Lower lobe of right lung (tissue), 2 donors: ENCODE results near the gene TNFRSF13B. TPM values are rescaled to one million over a fixed set of nuclear protein-coding genes. Genes with fewer than 3 reads are reported as not detected.
"Not testable (repeated sequence)": the region's sequence is repeated elsewhere in the genome, so short reads cannot be mapped to it uniquely, and the experiment has no call there.

Experiments used
- ATAC-seq, 2 donors: fragments of 200-7000 bp; cut with Tn5 transposase; one replicate each; pipeline ENCODE4 v1.9.1; 2020 to 2022; ENCODE audit warnings: mild to moderate bottlenecking in 2 of 2, moderate library complexity in 2 of 2
- DNase-seq: peaks from one replicate; pipeline ENCODE4 v3.0.0-alpha.2; 2020
- H3K27ac ChIP-seq: fragments of 200-600 bp; one replicate; pipeline ENCODE4 v1.8.0; 2022
- H3K27me3 ChIP-seq: fragments of 200-600 bp; one replicate; pipeline ENCODE4 v1.8.0; 2022; ENCODE audit warnings: low read depth
- H3K36me3 ChIP-seq: fragments of 200-600 bp; one replicate; pipeline ENCODE4 v1.8.0; 2022; ENCODE audit warnings: mild to moderate bottlenecking
- H3K4me1 ChIP-seq: fragments of 200-600 bp; one replicate; pipeline ENCODE4 v1.8.0; 2022
- H3K4me3 ChIP-seq: fragments of 200-600 bp; one replicate; pipeline ENCODE4 v1.8.0; 2022; ENCODE audit warnings: mild to moderate bottlenecking
- H3K9me3 ChIP-seq: fragments of 200-600 bp; one replicate; pipeline ENCODE4 v1.8.0; 2022
- intact Hi-C: fragments of 100-400 bp; cut with DNase I; formaldehyde crosslinking; loops from one replicate; pipeline ENCODE4 v1.11.0; 2022
- total RNA-seq: library from RNA; stranded (reverse); fragmentation: NEBNext Ultra II Directional; extraction: Animal tissue kit (Norgen Biotek cat#: 25700); gene quantifications from one replicate; pipeline ENCODE4 v1.2.1, GENCODE V29; 2021
- TF ChIP-seq, protein P1 (sequence below): fragments of 200-600 bp; IDR thresholded peaks from one replicate; pipeline ENCODE4 v1.8.0; 2022; ENCODE audit warnings: antibody characterized with exemption, mild to moderate bottlenecking
- donor health status: DM: no; HTN: yes; CAD: no; lungs with severe emphysema.

Gene TNFRSF13B
- total RNA-seq, 1 donor from 2014 or later: 0.27 TPM

DNA sequence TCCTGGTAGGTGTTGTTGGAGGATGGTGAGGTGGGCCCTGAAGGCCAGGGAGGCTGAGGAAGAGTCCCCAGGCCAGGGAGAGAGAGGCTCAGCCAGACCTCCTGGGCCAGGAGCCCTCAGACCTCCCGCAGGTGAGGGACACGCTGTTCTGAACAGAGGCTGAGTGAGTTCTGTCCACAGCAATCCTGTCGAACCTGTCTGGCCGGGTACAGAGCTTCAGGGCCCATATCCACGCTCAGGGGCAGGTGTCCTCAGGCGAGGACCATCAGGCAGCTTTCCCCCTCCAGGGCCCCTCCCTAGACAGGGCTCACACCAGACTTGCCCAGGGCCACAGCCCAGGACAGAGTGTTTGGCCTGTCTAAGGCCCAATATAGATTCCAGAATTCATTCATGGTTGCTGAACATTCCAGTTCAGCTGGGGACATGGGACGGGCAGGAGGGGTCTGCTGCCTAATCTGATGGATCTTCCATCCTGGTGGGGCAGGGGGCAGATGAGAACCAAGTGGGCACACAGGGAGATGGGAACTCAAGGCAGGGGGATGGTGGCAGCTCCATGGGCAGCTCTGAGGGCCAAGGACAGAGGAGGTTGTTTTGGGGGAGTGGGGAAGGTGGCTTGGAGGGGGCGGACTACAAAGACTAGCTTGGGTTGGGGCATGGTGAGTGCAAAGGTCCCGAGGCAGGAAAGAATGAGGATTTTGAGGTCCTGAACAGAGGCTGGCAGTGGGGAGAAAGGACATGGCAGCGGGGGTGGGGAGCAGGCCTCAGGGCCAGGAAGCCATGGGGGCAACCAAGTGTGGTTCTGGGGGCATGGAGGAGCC, 46.9 kb upstream of the TNFRSF13B start:
- peaks cover 47% of the 10 kb centered on the region for H3K4me1 ChIP-seq
- H3K36me3 ChIP-seq: no peaks in the 10 kb centered on the region
- no peak overlapping the region for H3K4me3 ChIP-seq
- TF ChIP-seq, protein P1, sequence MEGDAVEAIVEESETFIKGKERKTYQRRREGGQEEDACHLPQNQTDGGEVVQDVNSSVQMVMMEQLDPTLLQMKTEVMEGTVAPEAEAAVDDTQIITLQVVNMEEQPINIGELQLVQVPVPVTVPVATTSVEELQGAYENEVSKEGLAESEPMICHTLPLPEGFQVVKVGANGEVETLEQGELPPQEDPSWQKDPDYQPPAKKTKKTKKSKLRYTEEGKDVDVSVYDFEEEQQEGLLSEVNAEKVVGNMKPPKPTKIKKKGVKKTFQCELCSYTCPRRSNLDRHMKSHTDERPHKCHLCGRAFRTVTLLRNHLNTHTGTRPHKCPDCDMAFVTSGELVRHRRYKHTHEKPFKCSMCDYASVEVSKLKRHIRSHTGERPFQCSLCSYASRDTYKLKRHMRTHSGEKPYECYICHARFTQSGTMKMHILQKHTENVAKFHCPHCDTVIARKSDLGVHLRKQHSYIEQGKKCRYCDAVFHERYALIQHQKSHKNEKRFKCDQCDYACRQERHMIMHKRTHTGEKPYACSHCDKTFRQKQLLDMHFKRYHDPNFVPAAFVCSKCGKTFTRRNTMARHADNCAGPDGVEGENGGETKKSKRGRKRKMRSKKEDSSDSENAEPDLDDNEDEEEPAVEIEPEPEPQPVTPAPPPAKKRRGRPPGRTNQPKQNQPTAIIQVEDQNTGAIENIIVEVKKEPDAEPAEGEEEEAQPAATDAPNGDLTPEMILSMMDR: no peak
- DNase-seq: peak; percentile 91
- H3K9me3 ChIP-seq: no peaks in the 10 kb centered on the region
- intact Hi-C loops: no loop called here
- no peaks in the 10 kb centered on the region for H3K27me3 ChIP-seq
- ATAC-seq: peak; percentile 86 to 90
- peak overlapping the region; percentile 75 for H3K27ac ChIP-seq

DNA sequence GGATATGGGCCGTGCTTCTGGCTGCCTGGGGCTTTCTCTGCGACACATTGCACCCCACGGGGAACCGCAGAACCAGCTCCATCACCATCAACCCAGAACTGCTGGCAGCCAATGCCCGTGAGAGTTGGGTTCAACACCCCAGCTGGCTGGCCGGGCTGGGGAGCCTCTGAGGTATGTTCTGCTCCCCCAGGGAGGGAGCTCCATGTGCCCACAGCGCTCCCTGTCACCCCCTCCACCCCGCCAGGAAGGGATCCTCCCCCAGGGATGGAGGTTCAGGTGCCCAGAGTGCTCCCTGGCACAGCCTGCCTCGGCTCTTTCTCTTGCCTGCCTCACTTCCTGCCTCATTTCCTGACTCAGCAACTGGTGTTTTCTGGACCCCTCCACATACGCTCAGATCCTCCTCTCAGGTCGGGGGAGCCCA, 46.1 kb upstream of the TNFRSF13B start:
- ATAC-seq (no peak), DNase-seq (no peak)
- peaks cover 47% of the 10 kb centered on the region for H3K4me1 ChIP-seq
- no peaks in the 10 kb centered on the region for H3K9me3 ChIP-seq
- no peaks in the 10 kb centered on the region for H3K36me3 ChIP-seq
- no peaks in the 10 kb centered on the region for H3K27me3 ChIP-seq
- no peak overlapping the region for H3K4me3 ChIP-seq
- intact Hi-C loops: no loop called here
- H3K27ac ChIP-seq: peak overlapping the region; percentile 75
- TF ChIP-seq, protein P1: no peak

DNA sequence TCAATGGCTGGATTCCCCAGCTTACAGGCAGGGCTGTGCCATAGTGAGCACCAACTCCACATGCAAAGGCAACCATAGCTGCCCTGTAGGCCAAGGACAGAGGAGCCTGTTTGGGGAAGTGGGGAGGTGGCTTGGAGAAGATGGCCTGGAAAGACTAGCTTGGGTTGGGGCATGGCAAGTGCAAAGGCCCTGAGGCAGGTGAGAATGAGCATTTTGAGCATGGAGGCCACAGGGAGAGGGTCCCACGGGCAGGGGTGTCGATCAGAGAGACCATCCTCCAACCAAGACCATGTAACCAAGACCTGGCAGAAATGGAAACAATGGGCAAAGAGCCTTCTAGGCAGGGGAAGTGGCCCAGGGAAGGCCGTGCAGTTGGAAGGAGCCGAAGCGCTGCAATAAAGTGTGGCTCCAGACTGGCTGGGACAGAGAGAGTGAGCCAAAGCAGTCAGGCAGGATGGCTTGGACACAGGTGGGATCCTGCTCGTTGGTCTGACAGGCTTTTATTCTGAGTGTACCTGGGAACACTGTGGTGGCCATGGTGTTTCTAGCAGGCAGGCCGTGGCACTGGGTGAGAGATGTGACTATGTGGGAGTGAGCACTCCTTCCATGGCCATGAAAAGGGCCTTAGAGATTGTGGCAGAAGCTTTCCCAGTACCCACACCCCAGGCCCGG, 45.6 kb upstream of the TNFRSF13B start:
- DNase-seq: no peak
- no peaks in the 10 kb centered on the region for H3K27me3 ChIP-seq
- peak overlapping the region; percentile 75 for H3K27ac ChIP-seq
- H3K4me3 ChIP-seq: no peak overlapping the region
- ATAC-seq: no peak
- H3K9me3 ChIP-seq: no peaks in the 10 kb centered on the region
- H3K36me3 ChIP-seq: no peaks in the 10 kb centered on the region
- intact Hi-C loops: no loop called here
- peaks cover 47% of the 10 kb centered on the region for H3K4me1 ChIP-seq
- TF ChIP-seq, protein P1: no peak

DNA sequence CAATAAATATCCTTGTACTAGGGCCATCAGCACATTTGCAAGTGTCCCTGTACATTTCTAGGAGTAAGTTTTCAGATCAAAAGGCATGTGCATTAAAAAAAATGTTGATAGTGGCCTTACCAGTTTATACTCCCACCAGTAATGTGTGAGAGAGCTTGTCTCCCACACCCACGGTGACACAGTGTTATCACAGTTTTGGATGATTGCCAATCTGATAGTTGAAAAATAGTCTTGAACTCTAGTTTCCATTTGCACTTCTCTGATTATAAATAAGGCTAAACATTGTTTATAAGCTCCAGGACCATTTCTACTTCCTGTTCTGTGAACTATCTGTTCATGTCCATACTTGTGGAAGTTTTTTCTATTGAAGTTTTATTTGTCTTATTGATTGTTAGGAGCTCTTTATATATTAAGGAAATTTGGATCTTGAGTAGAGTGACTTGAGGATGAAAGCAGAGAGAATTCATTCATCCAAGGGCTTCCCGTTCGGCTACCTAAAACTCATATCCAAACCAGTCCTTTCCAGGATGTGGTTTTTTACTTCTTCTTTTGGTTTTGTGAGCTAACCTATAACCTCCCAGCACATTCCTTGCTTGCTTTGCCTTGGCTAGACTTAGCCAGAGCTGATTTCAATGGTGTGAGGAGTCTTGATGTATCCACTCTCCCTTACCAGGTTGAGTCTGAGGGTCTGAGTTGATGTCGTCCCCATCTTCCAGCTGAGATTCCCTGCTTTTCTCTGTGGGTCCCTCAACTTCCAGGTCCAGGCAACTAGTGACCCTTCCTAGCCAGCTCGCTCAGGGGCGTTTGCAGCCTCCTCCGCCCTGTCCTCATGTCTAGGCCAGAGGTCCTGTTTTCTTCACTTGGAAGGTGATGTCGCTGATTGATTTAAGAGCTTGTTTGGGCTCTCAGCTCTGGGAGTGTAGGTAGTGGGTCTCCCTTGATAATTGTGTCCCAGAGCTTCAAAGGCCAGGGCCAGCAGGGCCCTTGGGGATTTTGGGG, 44.6 kb upstream of the TNFRSF13B start:
- H3K27ac ChIP-seq, DNase-seq, H3K36me3 ChIP-seq, intact Hi-C loops, H3K4me3 ChIP-seq, H3K9me3 ChIP-seq, ATAC-seq, H3K27me3 ChIP-seq: not testable (repeated sequence)
- peaks cover 41% of the 10 kb centered on the region for H3K4me1 ChIP-seq

DNA sequence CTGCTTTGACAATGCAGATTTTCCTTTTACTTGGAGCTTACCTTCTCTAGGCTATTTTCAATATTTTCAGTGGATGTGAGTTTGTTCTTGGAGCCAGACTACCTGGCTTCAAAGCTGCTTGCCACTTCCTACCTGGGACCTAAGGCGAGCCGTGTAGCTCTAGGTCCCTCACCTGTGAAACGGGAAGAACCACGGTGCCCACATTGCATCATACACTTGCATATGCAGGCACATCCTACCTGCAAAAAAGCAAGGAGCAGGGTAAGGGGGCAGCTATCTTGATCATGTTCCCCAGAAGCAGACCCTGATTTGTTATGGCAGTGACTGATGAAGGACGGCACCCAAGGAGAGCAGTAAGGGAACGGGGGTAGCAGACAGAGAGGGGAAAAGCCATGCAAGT, 43.3 kb upstream of the TNFRSF13B start:
- H3K4me1 ChIP-seq: peaks cover 30% of the 10 kb centered on the region
- H3K4me3 ChIP-seq: no peak overlapping the region
- no peak for DNase-seq
- no peak for ATAC-seq
- no peaks in the 10 kb centered on the region for H3K36me3 ChIP-seq
- intact Hi-C loops: no loop called here
- TF ChIP-seq, protein P1: no peak
- no peak overlapping the region for H3K27ac ChIP-seq
- no peaks in the 10 kb centered on the region for H3K9me3 ChIP-seq
- H3K27me3 ChIP-seq: no peaks in the 10 kb centered on the region

DNA sequence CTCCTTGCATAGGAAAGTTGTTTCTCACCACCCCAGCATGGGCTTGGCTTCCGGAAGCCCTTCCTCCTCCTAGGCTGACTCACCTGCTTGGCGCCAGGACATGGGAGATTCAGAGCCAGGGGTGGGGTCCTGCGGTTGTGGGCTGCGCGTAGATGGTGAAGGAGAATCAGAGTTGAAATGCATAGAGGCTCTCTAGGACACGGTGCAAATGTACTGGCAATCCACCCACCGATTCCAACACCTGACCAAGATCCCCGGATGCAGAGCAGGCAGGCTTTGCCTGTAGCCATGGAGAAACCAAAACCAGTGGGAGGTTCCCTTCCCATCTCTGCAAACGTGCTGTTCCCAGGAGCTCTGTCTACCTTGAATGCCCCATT, 42.8 kb upstream of the TNFRSF13B start:
- H3K4me1 ChIP-seq: peaks cover 28% of the 10 kb centered on the region
- intact Hi-C loops, H3K27ac ChIP-seq, H3K4me3 ChIP-seq, H3K27me3 ChIP-seq, DNase-seq, H3K9me3 ChIP-seq, H3K36me3 ChIP-seq, ATAC-seq: not testable (repeated sequence)

DNA sequence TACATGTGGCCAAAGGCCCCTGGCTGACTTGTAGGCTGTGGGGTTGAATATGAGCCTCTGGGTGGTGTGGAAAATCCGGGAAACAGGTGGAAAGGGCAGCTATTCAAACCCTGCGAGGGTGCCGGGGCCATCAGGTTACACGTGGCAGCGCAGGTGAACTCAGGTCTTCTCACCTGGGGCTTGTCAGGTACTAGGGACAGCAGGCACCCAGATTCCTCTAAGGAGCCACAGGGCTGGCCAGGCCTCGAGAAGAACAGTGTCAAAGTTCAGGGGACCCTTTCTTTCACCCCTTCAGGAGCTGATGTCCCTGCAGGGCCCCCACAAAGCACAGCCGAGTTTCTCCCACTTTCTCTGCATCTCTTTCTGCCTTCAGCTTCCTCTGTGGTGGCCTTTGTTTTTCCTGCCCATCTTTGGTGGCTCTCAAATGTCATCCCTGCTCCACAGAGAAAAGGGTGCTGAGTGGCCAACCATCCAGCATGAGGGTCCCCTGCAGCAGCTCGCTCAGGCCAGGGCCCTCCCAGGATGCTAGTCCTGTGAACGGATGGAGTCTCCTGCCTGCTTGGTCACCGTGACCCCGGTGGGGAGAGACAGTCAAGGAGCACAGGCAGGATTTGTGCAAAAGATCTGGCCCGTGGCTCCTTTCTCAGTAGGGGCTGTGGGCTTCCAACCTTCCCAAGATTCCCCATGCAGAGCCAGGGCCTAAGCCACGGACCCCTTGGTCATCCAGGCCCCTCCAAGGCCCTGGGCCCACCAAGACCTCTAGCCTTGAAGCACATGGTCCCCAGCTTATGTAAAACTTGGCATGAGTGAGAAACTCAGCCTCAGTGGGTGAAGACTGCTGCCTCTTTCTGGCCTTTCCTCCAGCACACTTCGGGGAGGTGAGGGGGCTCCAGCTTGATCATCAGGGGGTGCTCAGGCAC, 42.2 kb upstream of the TNFRSF13B start:
- DNase-seq, H3K9me3 ChIP-seq, H3K27me3 ChIP-seq, H3K4me3 ChIP-seq, H3K27ac ChIP-seq, intact Hi-C loops, ATAC-seq, H3K36me3 ChIP-seq: not testable (repeated sequence)
- peaks cover 29% of the 10 kb centered on the region for H3K4me1 ChIP-seq
